A549 (cell line): Measurements from ENCODE around the gene GCC2.
A peak's percentile ranks its signal among the peaks of the same experiment; 100 is the strongest.

Experiments
- CEBPB ChIP-seq, 2 experiments: fragments of >200 bp in 1 of 2; sonication (Bioruptor Twin) in 1 of 2; formaldehyde crosslinking in 1 of 2; IDR thresholded peaks; 2 replicates each; pipeline ENCODE4 v1.6.1; 2012 to 2016
- GATA3 ChIP-seq: IDR thresholded peaks from 2 replicates; pipeline ENCODE4 v1.6.1; 2012; ENCODE audit warnings: borderline replicate concordance
- HDAC2 ChIP-seq: fragments of 200-600 bp; sonication (generic); IDR thresholded peaks from 2 replicates; pipeline ENCODE4 v1.6.1; 2016
- JUN ChIP-seq, 2 experiments: fragments of >200 bp; sonication (Bioruptor Twin); formaldehyde crosslinking; IDR thresholded peaks; 2 replicates in 1 of 2; 3 replicates in 1 of 2; pipeline ENCODE4 v1.6.1; 2016 to 2017
- POLR2A ChIP-seq: IDR thresholded peaks from 2 replicates; pipeline ENCODE4 v1.6.1; 2012; ENCODE audit warnings: mild to moderate bottlenecking, low read length
- POLR2AphosphoS2 ChIP-seq: conservative IDR thresholded peaks from 2 replicates; pipeline ENCODE4 v1.6.1; 2012; ENCODE audit warnings: low read length, improper control_type of control experiment, inconsistent platforms
- TF ChIP-seq, protein P1 (sequence below): fragments of >200 bp; sonication (Bioruptor Twin); formaldehyde crosslinking; IDR thresholded peaks from 3 replicates; pipeline ENCODE4 v1.5.1; 2016

DNA sequence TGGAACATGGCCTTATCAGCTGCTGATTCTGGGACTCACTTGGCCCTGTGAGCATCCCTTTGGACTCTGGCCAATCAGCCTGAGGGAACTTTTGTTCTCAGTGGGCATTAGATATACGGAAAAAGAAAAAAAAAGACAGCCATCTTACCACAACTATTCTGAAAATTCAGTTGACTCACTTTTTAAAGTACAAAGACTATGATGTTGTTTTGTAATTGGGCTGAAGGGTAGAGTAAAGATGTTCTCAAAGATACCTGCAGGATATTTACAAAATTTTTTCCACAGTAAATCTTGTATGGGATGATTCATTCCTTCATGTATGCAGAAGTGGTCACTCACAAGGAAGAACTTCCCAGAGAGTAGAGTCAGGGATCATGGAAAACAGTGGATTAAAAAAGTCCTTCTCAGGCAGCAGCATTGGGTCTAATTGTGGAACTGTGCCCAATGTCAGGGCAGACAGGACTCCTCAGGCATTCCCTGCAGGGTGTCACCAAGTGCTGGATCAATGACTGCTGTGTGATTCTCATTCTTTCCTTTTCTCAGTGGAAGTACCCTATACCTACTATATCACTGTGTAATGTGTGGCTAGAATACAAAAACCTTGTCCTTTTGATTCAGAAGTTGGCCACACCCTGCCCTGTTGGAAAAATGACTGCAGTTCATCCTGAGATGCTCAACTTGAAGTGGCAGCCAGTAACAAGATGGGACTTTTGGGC lies 35.9 kb upstream of the GCC2 start:
- TF ChIP-seq, protein P1, sequence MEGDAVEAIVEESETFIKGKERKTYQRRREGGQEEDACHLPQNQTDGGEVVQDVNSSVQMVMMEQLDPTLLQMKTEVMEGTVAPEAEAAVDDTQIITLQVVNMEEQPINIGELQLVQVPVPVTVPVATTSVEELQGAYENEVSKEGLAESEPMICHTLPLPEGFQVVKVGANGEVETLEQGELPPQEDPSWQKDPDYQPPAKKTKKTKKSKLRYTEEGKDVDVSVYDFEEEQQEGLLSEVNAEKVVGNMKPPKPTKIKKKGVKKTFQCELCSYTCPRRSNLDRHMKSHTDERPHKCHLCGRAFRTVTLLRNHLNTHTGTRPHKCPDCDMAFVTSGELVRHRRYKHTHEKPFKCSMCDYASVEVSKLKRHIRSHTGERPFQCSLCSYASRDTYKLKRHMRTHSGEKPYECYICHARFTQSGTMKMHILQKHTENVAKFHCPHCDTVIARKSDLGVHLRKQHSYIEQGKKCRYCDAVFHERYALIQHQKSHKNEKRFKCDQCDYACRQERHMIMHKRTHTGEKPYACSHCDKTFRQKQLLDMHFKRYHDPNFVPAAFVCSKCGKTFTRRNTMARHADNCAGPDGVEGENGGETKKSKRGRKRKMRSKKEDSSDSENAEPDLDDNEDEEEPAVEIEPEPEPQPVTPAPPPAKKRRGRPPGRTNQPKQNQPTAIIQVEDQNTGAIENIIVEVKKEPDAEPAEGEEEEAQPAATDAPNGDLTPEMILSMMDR = no peak
- TF ChIP-seq GATA3 = peak; percentile 82
- peak; percentile 54 to 72; a peak in 3 of 4 replicates for TF ChIP-seq CEBPB (IDR thresholded peaks at IDR 0.05)
- TF ChIP-seq JUN (IDR thresholded peaks at IDR 0.05) = peak; percentile 45 to 83; a peak in 2 of 5 replicates
- no peak for TF ChIP-seq POLR2AphosphoS2
- no peak for TF ChIP-seq HDAC2
- no peak for TF ChIP-seq POLR2A
